ENCODE data around the gene STK11IP.

GRCh38 chr2:219557791-219558785, 39.6 kb upstream of the STK11IP start:
- no peak for TF ChIP-seq POLR2AphosphoS5 (IDR thresholded peaks at IDR 0.05)
- TF ChIP-seq CTCF (IDR thresholded peaks at IDR 0.05), result no peak
- no peak for TF ChIP-seq POLR2A (IDR thresholded peaks at IDR 0.05; ENCODE audit: low read depth)
